A549 (cell line): ENCODE data around the gene KMT5C. TPM values are rescaled to one million over a fixed set of nuclear protein-coding genes. Genes with fewer than 3 reads are reported as not detected.

Source experiments
- ATAC-seq, 2 experiments: fragments of 200-7000 bp in 1 of 2; fragments of >200 bp in 1 of 2; cut with Nextera tagmentation in 1 of 2; cut with Tn5 transposase in 1 of 2; 3 replicates each; pipeline versions ENCODE4 v1.8.0 to v1.9.1; 2018 to 2020; ENCODE audit warnings: mild to moderate bottlenecking in 1 of 2, moderate library complexity in 1 of 2
- CTCF ChIA-PET: fragments of 300-600 bp; sonication (Branson Sonifier 250); formaldehyde crosslinking; extraction: SDS; loops from one replicate; lab custom pipeline; 2021; ENCODE audit warnings: antibody characterized with exemption, inconsistent platforms; lab: Yijun Ruan, JAX
- POLR2A ChIA-PET: fragments of 350-600 bp; formaldehyde crosslinking; extraction: SDS; loops from one replicate; lab custom pipeline; 2021; ENCODE audit warnings: antibody characterized with exemption, inconsistent platforms; lab: Yijun Ruan, JAX
- DNase-seq, 2 experiments: peaks; one replicate each; pipeline versions ENCODE4 v3.0.0 to v3.0.0-alpha.2; 2011 to 2016; ENCODE audit warnings: low read depth in 1 of 2, low spot score in 1 of 2
- FAIRE-seq: peaks from 2 replicates; lab custom pipeline; 2011; peaks lifted over from hg19 to GRCh38; lab: Jason Lieb, UNC
- H3K27ac ChIP-seq, 2 experiments: fragments of >200 bp; sonication (Bioruptor Twin); formaldehyde crosslinking; 3 replicates each; pipeline ENCODE4 v1.5.1; 2016 to 2017
- H3K4me1 ChIP-seq: fragments of >200 bp; sonication (Bioruptor Twin); formaldehyde crosslinking; 3 replicates; pipeline ENCODE4 v1.6.1; 2016
- H3K4me2 ChIP-seq: fragments of >200 bp; sonication (Bioruptor Twin); formaldehyde crosslinking; 3 replicates; pipeline ENCODE4 v1.6.1; 2016
- H3K4me3 ChIP-seq: fragments of >200 bp; sonication (Bioruptor Twin); formaldehyde crosslinking; 3 replicates; pipeline ENCODE4 v1.5.1; 2016
- H3K9me3 ChIP-seq: fragments of >200 bp; sonication (Bioruptor Twin); formaldehyde crosslinking; 3 replicates; pipeline ENCODE4 v1.6.1; 2016
- BHLHE40 ChIP-seq: IDR thresholded peaks from 2 replicates; pipeline ENCODE4 v1.6.1; 2012; ENCODE audit warnings: low read depth, low read length, inconsistent platforms
- CEBPB ChIP-seq, 2 experiments: fragments of >200 bp in 1 of 2; sonication (Bioruptor Twin) in 1 of 2; formaldehyde crosslinking in 1 of 2; IDR thresholded peaks; 2 replicates each; pipeline ENCODE4 v1.6.1; 2012 to 2016
- CHD2 ChIP-seq: fragments of 150-350 bp; IDR thresholded peaks from 2 replicates; pipeline ENCODE4 v1.6.1; 2014; ENCODE audit warnings: low read length; ENCODE audit not compliant: partially characterized antibody
- CHD4 ChIP-seq: fragments of 200-600 bp; sonication (generic); IDR thresholded peaks from 2 replicates; pipeline ENCODE4 v1.6.1; 2016; ENCODE audit warnings: antibody characterized with exemption, mild to moderate bottlenecking, borderline replicate concordance
- EHF ChIP-seq: fragments of 250-450 bp; sonication (Bioruptor Pico); IDR thresholded peaks from 2 replicates; pipeline ENCODE4 v1.5.0; 2020; ENCODE audit warnings: mild to moderate bottlenecking
- EP300 ChIP-seq, 2 experiments: fragments of >200 bp; sonication (Bioruptor Twin); formaldehyde crosslinking; IDR thresholded peaks; 2 replicates in 1 of 2; 3 replicates in 1 of 2; pipeline ENCODE4 v1.6.1; 2016 to 2017
- FOSL2 ChIP-seq, 2 experiments: fragments of 450-650 bp in 1 of 2; fragments of >200 bp in 1 of 2; sonication (Bioruptor Twin) in 1 of 2; formaldehyde crosslinking; IDR thresholded peaks; 2 replicates each; pipeline versions ENCODE4 v1.5.0 to v1.6.1; 2016 to 2020; ENCODE audit warnings: mild to moderate bottlenecking in 1 of 2, moderate library complexity in 1 of 2
- FOXS1 ChIP-seq: fragments of 250-450 bp; sonication (Bioruptor Pico); IDR thresholded peaks from 2 replicates; pipeline ENCODE4 v1.5.0; 2020; ENCODE audit warnings: mild to moderate bottlenecking, moderate library complexity
- GATA3 ChIP-seq: IDR thresholded peaks from 2 replicates; pipeline ENCODE4 v1.6.1; 2012; ENCODE audit warnings: borderline replicate concordance
- HEYL ChIP-seq: fragments of 250-450 bp; sonication (Bioruptor Pico); IDR thresholded peaks from 2 replicates; pipeline ENCODE4 v1.8.0; 2021; ENCODE audit warnings: mild to moderate bottlenecking, moderate library complexity
- HOXA7 ChIP-seq: fragments of 250-450 bp; sonication (Bioruptor Pico); IDR thresholded peaks from 2 replicates; pipeline ENCODE4 v1.5.0; 2020; ENCODE audit warnings: mild to moderate bottlenecking, moderate library complexity
- KDM5A ChIP-seq: fragments of 200-600 bp; sonication (generic); IDR thresholded peaks from 2 replicates; pipeline ENCODE4 v1.6.1; 2016; ENCODE audit warnings: antibody characterized with exemption, mild to moderate bottlenecking
- POLR2A ChIP-seq: IDR thresholded peaks from 2 replicates; pipeline ENCODE4 v1.6.1; 2012; ENCODE audit warnings: mild to moderate bottlenecking, low read length
- RAD21 ChIP-seq, 2 experiments: fragments of >200 bp in 1 of 2; sonication (Bioruptor Twin) in 1 of 2; formaldehyde crosslinking in 1 of 2; IDR thresholded peaks in 1 of 2; conservative IDR thresholded peaks in 1 of 2; 2 replicates in 1 of 2; 3 replicates in 1 of 2; pipeline ENCODE4 v1.6.1; 2012 to 2018; ENCODE audit warnings: inconsistent platforms in 1 of 2
- RCOR1 ChIP-seq: fragments of 150-350 bp; IDR thresholded peaks from 2 replicates; pipeline ENCODE4 v1.6.1; 2014; ENCODE audit warnings: antibody characterized with exemption, low read length, low read depth
- RFX5 ChIP-seq: fragments of 450-650 bp; IDR thresholded peaks from 2 replicates; pipeline ENCODE4 v1.7.1; 2014; ENCODE audit warnings: antibody characterized with exemption, mild to moderate bottlenecking, moderate library complexity
- RNF2 ChIP-seq: fragments of 200-600 bp; sonication (generic); IDR thresholded peaks from 2 replicates; pipeline ENCODE4 v1.6.1; 2016; ENCODE audit warnings: low read depth, mild to moderate bottlenecking, antibody characterized with exemption, moderate library complexity, borderline replicate concordance
- SMC3 ChIP-seq: fragments of >200 bp; sonication (Bioruptor Twin); formaldehyde crosslinking; IDR thresholded peaks from 3 replicates; pipeline ENCODE4 v1.6.1; 2018; ENCODE audit warnings: inconsistent platforms
- WGBS: methylation state at CpG from one replicate; pipeline ENCODE4 v1.1.6; 2017; ENCODE audit errors: missing lambda C conversion rate; 5-methylcytosine and 5-hydroxymethylcytosine counted together
- polyA plus RNA-seq, 4 experiments: library from polyadenylated mRNA; depleted of rRNA in 3 of 4; stranded (reverse); fragments of >200 nt; fragmentation: RNase III in 1 of 4; extraction: RNeasy Plus Mini Kit Qiagen cat#74134 plus additional on column Dnase treatment in 1 of 4; gene quantifications; 2 replicates in 3 of 4; 3 replicates in 1 of 4; pipeline ENCODE4 v1.2.3, GENCODE V29; 2011 to 2017
- TF ChIP-seq, protein P1 (sequence below): fragments of >200 bp; sonication (Bioruptor Twin); formaldehyde crosslinking; IDR thresholded peaks from 3 replicates; pipeline ENCODE4 v1.6.1; 2016
- TF ChIP-seq, protein P2 (sequence below): IDR thresholded peaks from 2 replicates; pipeline ENCODE4 v1.6.1; 2012
- TF ChIP-seq, protein P3 (sequence below): fragments of 200-600 bp; sonication (generic); IDR thresholded peaks from 2 replicates; pipeline ENCODE4 v1.6.1; 2016; ENCODE audit warnings: antibody characterized with exemption, mild to moderate bottlenecking, moderate library complexity

Gene KMT5C
- polyA plus RNA-seq, 2 of the 4 experiments (the other 2 are of a cell fraction) = 9.5 to 15.2 TPM

DNA sequence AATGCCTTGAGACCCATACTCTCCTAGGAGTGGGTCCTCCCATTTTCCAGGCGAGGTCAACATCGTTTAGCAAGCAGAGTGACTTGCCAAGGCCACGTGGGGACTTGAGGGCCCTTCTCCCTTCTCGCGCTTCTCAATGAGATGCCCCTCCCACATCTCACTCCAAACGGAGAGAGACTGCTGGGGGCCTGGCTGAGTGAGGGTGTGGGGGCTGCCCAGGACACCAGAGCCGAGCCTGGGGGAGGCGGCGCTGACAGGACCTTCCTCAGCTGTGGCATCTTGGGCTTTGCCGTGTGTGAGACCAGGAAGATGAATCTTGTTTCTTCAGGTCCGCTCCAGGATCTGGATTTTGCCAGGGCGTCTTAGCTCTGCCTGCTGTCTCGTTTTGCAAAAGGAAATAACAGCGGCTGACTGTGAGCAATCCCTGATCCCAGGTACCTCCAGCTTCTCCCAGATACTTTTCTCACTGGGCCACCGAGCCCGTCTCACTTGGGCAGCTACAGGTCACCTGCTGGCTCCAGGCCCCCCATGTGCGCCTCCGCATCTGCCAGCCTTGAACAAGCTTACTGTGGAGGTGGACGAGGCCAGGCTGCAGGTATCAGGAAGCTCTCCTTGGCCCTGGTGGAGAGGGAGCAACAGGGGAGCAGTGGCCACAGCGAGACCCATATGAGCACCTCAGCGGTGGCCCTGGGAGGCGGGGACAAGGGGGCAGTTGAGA, 8.8 kb downstream of the KMT5C start:
- ChIA-PET POLR2A (interaction anchor here (0.8 to 1.5 kb wide), 3 partner anchors 9 to 59 kb away, joined by 3 to 6 read pairs (median 5); partner anchors contain the start of genes KMT5C and UBE2S), CTCF (interaction anchor here (0.9 to 3.4 kb wide), 9 partner anchors 9 to 156 kb away, joined by 3 to 27 read pairs (median 4); partner anchors contain the start of genes KMT5C and TMEM238)
- TF ChIP-seq, protein P1, sequence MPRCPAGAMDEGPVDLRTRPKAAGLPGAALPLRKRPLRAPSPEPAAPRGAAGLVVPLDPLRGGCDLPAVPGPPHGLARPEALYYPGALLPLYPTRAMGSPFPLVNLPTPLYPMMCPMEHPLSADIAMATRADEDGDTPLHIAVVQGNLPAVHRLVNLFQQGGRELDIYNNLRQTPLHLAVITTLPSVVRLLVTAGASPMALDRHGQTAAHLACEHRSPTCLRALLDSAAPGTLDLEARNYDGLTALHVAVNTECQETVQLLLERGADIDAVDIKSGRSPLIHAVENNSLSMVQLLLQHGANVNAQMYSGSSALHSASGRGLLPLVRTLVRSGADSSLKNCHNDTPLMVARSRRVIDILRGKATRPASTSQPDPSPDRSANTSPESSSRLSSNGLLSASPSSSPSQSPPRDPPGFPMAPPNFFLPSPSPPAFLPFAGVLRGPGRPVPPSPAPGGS = no peak
- TF ChIP-seq, protein P2, sequence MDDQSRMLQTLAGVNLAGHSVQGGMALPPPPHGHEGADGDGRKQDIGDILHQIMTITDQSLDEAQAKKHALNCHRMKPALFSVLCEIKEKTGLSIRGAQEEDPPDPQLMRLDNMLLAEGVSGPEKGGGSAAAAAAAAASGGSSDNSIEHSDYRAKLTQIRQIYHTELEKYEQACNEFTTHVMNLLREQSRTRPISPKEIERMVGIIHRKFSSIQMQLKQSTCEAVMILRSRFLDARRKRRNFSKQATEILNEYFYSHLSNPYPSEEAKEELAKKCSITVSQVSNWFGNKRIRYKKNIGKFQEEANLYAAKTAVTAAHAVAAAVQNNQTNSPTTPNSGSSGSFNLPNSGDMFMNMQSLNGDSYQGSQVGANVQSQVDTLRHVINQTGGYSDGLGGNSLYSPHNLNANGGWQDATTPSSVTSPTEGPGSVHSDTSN = peak; percentile 15; the same call in 1 of the 2 replicates
- Histone ChIP-seq H3K4me3 (no peak overlapping the region), H3K4me1 (peaks cover 23% of the 10 kb centered on the region), H3K4me2 (no peak overlapping the region), H3K9me3 (no peaks in the 10 kb centered on the region), H3K27ac (no peak overlapping the region)
- ATAC-seq (no peak), FAIRE-seq (no peak), DNase-seq (no peak)
- WGBS = 82% methylated on average over 22 of the region's 22 CpGs

DNA sequence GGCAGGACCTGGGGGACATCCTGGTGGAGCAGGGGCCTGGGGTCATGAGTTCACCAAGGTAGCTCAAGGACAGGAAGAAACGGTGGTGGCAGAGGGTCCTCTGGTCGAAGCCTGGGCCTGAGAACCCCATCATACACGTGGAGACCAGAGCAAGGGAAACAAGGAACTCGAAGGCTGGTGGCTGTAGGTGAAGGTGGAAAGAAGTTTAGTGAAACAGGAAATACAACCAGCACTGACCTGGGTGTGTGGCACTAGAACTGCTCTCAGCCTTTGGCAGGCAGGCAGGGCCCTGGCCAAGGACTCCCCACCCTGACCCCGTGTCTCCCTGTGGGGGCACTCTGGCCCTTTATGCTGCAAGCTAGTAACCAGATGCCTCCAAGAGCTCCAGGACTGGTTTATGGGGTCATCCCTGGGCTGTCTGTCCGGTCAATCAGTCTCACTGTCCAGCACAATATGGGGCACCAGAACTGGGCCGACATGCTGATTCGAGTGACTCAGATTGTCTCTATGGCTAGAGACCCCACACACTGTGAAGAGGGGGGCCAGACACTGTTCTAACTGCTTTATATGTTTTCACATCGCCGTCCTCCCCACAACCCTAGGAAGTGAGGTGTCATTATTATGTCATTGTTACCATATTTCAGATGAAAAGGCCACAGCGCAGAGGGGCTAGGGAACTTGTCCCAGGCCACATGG, 11.1 kb downstream of the KMT5C start:
- WGBS = 80% methylated on average over 11 of the region's 11 CpGs
- H3K4me2 ChIP-seq = no peak overlapping the region
- FAIRE-seq (no peak), ATAC-seq (no peak), DNase-seq (no peak)
- no peaks in the 10 kb centered on the region for H3K9me3 ChIP-seq
- POLR2A ChIA-PET = interaction anchor here (0.9 to 2.0 kb wide), 2 partner anchors 11 to 71 kb away, joined by 3 to 11 read pairs; partner anchors contain the start of genes HSPBP1 and KMT5C
- CTCF ChIA-PET = interaction anchor here (0.6 to 3.2 kb wide), 14 partner anchors 9 to 210 kb away, joined by 3 to 18 read pairs (median 5); partner anchors contain the start of genes KMT5C and TMEM238
- H3K4me3 ChIP-seq = no peak overlapping the region
- TF ChIP-seq KDM5A (no peak), FOSL2 (IDR thresholded peaks at IDR 0.05) (no peak), FOSL2 (CRISPR knock-in tag; IDR thresholded peaks at IDR 0.05) (no peak), RNF2 (no peak), EHF (CRISPR knock-in tag) (no peak), HOXA7 (CRISPR knock-in tag) (no peak), POLR2A (no peak), GATA3 (no peak), RAD21 (conservative IDR thresholded peaks at IDR 0.05 in 1 of 2, IDR thresholded peaks at IDR 0.05 in 1 of 2) (no peak)
- peaks cover 16% of the 10 kb centered on the region for H3K4me1 ChIP-seq
- H3K27ac ChIP-seq = no peak overlapping the region

DNA sequence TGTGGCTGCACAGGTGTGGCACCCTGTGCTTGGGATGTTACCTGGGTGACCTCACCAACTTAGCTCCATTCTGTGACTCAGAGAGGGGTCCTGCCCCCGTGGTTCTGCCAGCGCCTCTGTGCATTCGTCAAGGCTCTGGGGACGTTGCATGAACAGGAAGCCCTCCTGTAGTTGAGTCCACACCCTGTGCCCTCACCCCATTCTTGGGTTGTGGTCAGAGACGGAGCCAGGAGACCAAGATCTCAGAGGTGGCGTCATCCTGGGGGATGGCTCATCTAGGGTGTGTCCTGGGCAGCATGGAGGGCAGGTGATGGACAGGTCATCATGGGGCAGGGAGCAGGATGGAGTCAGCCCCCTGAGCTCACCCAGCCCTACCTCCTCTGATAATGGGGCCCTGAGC, 12.4 kb downstream of the KMT5C start:
- no peak for DNase-seq

More for the DNA sequence above, 12.4 kb downstream of the KMT5C start:
- H3K4me3 ChIP-seq = no peak overlapping the region
- FAIRE-seq = no peak
- no peaks in the 10 kb centered on the region for H3K9me3 ChIP-seq
- no peak overlapping the region for H3K4me2 ChIP-seq
- POLR2A ChIA-PET = interaction anchor here (2.0 kb wide), 1 partner anchor 13 kb away, joined by 10 read pairs; the partner anchor contains the start of gene KMT5C
- TF ChIP-seq HEYL = no peak
- TF ChIP-seq CEBPB (IDR thresholded peaks at IDR 0.05) = no peak
- TF ChIP-seq, protein P3, sequence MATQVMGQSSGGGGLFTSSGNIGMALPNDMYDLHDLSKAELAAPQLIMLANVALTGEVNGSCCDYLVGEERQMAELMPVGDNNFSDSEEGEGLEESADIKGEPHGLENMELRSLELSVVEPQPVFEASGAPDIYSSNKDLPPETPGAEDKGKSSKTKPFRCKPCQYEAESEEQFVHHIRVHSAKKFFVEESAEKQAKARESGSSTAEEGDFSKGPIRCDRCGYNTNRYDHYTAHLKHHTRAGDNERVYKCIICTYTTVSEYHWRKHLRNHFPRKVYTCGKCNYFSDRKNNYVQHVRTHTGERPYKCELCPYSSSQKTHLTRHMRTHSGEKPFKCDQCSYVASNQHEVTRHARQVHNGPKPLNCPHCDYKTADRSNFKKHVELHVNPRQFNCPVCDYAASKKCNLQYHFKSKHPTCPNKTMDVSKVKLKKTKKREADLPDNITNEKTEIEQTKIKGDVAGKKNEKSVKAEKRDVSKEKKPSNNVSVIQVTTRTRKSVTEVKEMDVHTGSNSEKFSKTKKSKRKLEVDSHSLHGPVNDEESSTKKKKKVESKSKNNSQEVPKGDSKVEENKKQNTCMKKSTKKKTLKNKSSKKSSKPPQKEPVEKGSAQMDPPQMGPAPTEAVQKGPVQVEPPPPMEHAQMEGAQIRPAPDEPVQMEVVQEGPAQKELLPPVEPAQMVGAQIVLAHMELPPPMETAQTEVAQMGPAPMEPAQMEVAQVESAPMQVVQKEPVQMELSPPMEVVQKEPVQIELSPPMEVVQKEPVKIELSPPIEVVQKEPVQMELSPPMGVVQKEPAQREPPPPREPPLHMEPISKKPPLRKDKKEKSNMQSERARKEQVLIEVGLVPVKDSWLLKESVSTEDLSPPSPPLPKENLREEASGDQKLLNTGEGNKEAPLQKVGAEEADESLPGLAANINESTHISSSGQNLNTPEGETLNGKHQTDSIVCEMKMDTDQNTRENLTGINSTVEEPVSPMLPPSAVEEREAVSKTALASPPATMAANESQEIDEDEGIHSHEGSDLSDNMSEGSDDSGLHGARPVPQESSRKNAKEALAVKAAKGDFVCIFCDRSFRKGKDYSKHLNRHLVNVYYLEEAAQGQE = no peak
- TF ChIP-seq GATA3 = no peak
- no peak for TF ChIP-seq RFX5
- TF ChIP-seq CHD2 = no peak
- no peak for TF ChIP-seq RCOR1
- TF ChIP-seq FOXS1 (CRISPR knock-in tag) = no peak
- no peak for TF ChIP-seq CHD4
- no peak for TF ChIP-seq SMC3
- no peak for TF ChIP-seq BHLHE40
- TF ChIP-seq EP300 (IDR thresholded peaks at IDR 0.05) = no peak
- CTCF ChIA-PET = interaction anchor here (0.5 to 3.2 kb wide), 8 partner anchors 8 to 282 kb away, joined by 3 to 18 read pairs (median 6); partner anchors contain the start of genes TMEM150B and TMEM238
- peaks cover 12% of the 10 kb centered on the region for H3K4me1 ChIP-seq
- no peak for ATAC-seq
- no peak overlapping the region for H3K27ac ChIP-seq
- 80% methylated on average over 6 of the region's 6 CpGs for WGBS
